Nephron (organoid): ENCODE results near the gene CDH15.
A peak's percentile ranks its signal among the peaks of the same experiment; 100 is the strongest.

ENCODE experiments used
- H3K27ac Mint-ChIP-seq, 3 experiments: 2 replicates each; pipeline ENCODE4 v1.8.0; 2020; ENCODE audit warnings: mixed read lengths in 3 of 3, mild to moderate bottlenecking in 2 of 3, moderate library complexity in 1 of 3
- H3K27me3 Mint-ChIP-seq: 2 replicates; pipeline ENCODE4 v1.8.0; 2021; ENCODE audit warnings: low read depth, mild to moderate bottlenecking, moderate library complexity, mixed read lengths
- H3K36me3 Mint-ChIP-seq: 2 replicates; pipeline ENCODE4 v1.8.0; 2020; ENCODE audit warnings: low read depth, mixed read lengths
- H3K4me1 Mint-ChIP-seq: 2 replicates; pipeline ENCODE4 v1.8.0; 2020; ENCODE audit warnings: mixed read lengths
- H3K4me3 Mint-ChIP-seq, 3 experiments: 2 replicates each; pipeline ENCODE4 v1.8.0; 2020; ENCODE audit warnings: mild to moderate bottlenecking in 3 of 3, mixed read lengths in 3 of 3, moderate library complexity in 2 of 3
- H3K9me3 Mint-ChIP-seq: 2 replicates; pipeline ENCODE4 v1.8.0; 2020; ENCODE audit warnings: mixed read lengths
- CTCF ChIP-seq, 3 experiments: fragments of 200-600 bp; sonication (generic); IDR thresholded peaks; one replicate each; pipeline ENCODE4 v1.5.0; 2021; ENCODE audit warnings: antibody characterized with exemption in 3 of 3; ENCODE audit not compliant: unreplicated experiment in 3 of 3

Gene CDH15

DNA sequence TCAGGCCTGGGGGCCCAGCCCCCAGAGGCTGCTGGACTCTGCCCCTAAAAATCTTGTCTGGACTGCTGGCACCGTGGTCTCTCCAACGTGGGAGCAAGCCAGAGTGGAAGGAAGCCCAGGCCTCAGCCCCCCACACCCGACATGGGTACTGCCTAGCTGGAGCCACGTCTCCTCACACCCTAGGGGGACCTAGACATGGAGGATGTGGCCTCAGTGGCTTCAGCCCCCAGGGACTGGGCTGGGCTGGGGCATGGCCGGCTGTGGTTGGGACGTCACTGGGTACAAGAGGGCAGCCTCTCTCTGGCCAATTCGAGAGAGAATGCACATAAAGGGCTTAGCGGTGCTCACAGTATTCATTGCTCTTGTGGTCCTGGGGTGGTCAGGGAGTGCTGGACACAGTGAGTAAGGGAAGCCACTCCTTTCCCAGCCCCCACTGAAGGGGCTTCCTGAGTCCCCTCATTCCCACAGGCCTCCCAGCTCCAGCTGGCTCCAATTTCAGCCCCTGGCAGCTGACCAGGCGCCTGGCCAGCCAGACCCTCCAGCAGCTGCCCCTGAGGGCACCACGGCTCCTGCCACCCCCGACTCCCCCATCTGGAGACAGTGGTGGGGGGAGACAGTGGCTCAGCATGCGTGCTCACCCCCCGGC, 1.1 kb downstream of the CDH15 start:
- Mint-ChIP-seq H3K9me3 (no peaks in the 10 kb centered on the region), H3K4me1 (peaks cover 10% of the 10 kb centered on the region), H3K4me3 (peak overlapping the region; percentile 74 to 95 (median 89)), H3K27me3 (peaks cover 18% of the 10 kb centered on the region), H3K27ac (peak overlapping the region; percentile 48 to 80 (median 55)), H3K36me3 (no peaks in the 10 kb centered on the region)
- no peak for TF ChIP-seq CTCF (IDR thresholded peaks at IDR 0.05; ENCODE audit: unreplicated experiment in 3 of 3)

GRCh38 chr16:89173174-89173921, 1.8 kb downstream of the CDH15 start:
- Mint-ChIP-seq H3K27ac (peak overlapping the region in 2 of 3 experiments; percentile 31 to 72), H3K27me3 (peaks cover 13% of the 10 kb centered on the region), H3K9me3 (no peaks in the 10 kb centered on the region), H3K36me3 (no peaks in the 10 kb centered on the region), H3K4me1 (peaks cover 10% of the 10 kb centered on the region), H3K4me3 (peak overlapping the region; percentile 71 to 90 (median 81))
- TF ChIP-seq CTCF (IDR thresholded peaks at IDR 0.05; ENCODE audit: unreplicated experiment in 3 of 3): no peak

DNA sequence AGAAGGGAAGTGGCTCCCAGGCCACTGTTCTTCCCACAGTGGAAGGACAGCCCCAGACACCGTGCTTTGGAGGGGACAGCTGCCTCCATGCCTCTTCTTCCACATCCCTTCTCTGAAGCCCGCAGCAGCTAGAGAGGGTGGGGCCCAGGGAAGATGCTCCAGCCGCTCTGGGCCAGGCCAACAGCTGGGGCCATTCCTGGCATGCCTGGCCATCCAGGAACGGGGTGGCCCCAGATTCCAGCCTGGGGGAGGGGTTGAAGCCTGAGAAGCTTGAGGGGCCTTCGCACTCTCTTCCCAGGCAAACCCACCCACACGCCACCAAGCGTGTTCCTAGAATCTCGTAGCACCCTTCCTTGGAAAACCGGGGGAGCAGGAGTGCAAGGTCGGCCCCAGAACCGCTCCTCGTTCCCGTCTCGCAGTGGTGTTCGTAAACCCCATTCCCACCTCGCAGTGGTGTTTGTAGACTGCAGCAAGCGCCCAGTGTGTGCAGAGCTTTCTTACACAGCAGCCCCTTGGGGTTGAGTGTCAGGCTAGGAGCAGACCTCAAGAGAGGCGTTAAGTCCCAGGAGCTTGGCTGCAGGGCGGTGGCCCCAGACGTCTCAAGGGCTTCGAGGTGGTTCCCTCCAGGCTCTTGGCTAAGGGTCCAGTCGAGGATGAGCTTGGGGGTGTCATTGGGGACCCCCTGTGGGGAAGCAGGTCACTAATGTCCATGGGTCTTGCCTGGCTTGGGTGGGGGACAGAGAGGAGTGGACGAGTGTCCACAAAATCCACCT, 2.7 kb downstream of the CDH15 start:
- Mint-ChIP-seq H3K27me3 (peaks cover 9% of the 10 kb centered on the region), H3K36me3 (no peaks in the 10 kb centered on the region), H3K4me3 (peak overlapping the region; percentile 71 to 90 (median 81)), H3K9me3 (no peaks in the 10 kb centered on the region), H3K4me1 (peaks cover 10% of the 10 kb centered on the region), H3K27ac (peak overlapping the region; percentile 22 to 65 (median 30))
- TF ChIP-seq CTCF (IDR thresholded peaks at IDR 0.05; ENCODE audit: unreplicated experiment in 3 of 3): no peak

DNA sequence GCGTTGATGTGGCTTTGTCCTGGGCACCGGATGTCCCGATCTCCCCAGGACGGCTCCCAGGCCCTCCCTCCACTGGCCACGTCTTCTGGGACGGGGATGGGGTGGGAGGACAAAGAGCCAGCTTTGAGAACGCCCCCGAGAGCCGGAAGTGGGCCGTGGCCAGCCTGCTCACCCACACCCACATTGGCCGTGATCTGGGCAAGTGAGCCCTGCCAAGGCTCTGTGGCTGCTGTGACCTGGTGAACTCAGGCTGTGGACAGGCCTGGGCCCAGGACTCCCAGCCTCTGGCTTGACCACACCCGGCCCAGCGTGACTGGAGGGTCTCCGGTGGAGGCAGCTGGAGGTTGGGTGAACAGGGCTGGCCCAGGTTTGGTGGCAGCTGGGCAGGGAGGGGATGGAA, 3.3 kb downstream of the CDH15 start:
- no peak for TF ChIP-seq CTCF (IDR thresholded peaks at IDR 0.05; ENCODE audit: unreplicated experiment in 3 of 3)
- Mint-ChIP-seq H3K27ac (no peak overlapping the region), H3K4me3 (peak overlapping the region in 1 of 3 experiments; percentile 90), H3K27me3 (peaks cover 9% of the 10 kb centered on the region), H3K4me1 (peaks cover 10% of the 10 kb centered on the region), H3K9me3 (no peaks in the 10 kb centered on the region), H3K36me3 (no peaks in the 10 kb centered on the region)

DNA sequence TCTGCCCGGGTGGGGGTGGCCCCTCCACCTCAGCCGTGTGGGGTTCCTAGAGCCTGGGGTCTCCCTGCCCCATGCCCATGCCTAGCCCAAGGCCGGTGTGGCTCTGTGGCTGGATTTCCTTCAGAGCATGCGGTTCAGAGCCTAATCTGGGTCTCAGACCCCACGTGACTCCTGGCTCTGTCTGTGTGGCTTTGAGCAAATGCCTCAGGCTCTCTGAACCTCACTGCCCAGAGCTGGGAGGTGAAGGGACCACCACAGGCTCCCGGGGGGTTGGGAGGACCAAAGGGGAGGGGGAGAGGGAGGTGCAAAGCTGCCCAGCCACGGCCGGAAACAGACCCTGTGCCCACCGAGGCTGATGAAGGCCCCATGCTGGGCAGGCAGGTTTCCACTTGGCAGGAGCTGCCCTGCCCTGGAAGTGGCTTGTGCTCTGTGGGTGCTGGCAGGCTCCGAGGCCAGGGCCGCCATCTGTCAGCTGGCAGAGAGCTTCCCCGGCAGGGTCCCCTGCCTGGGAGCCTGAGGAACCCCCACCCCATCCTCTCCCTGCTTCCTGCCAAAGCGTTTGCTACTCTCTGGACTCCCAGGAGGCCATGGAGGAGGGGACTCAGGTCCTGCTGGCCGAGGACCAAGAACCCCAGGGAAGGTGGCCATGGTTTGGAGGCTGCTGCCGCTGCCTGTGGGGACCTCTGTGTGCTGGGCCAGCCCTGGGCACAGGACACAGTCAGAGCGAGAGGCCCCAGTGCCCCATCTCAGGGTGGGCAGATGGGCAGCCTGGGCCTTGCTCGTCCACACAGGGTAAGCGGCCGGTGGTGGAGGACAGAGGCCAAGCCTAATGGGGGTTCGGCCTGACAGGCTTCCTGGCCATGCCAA, 4.0 kb downstream of the CDH15 start:
- H3K36me3 Mint-ChIP-seq: no peaks in the 10 kb centered on the region
- H3K27me3 Mint-ChIP-seq: peaks cover 10% of the 10 kb centered on the region
- no peak for TF ChIP-seq CTCF (IDR thresholded peaks at IDR 0.05; ENCODE audit: unreplicated experiment in 3 of 3)
- peak overlapping the region in 1 of 3 experiments; percentile 65 for H3K4me3 Mint-ChIP-seq
- peaks cover 10% of the 10 kb centered on the region for H3K4me1 Mint-ChIP-seq
- no peaks in the 10 kb centered on the region for H3K9me3 Mint-ChIP-seq
- no peak overlapping the region for H3K27ac Mint-ChIP-seq
